ENCODE data around the gene PEX16.

- no peak for TF ChIP-seq CTCF (IDR thresholded peaks at IDR 0.05)
- TF ChIP-seq POLR2A (IDR thresholded peaks at IDR 0.05): no peak
- TF ChIP-seq EP300 (IDR thresholded peaks at IDR 0.05): no peak
Measured at GRCh38 chr11:45910623-45911022, 7.1 kb downstream of the PEX16 start.

Data from ovary (tissue), 3 donors.